Ovary (tissue), 3 donors: ENCODE data around the gene VTN.

Experiments used
- EP300 ChIP-seq: sonication (generic); formaldehyde crosslinking; IDR thresholded peaks from one replicate; pipeline ENCODE4 v1.6.1; 2017; ENCODE audit warnings: antibody characterized with exemption
- POLR2A ChIP-seq: fragments of 450-650 bp; IDR thresholded peaks from one replicate; pipeline ENCODE4 v1.6.1; 2017; ENCODE audit warnings: antibody characterized with exemption, mild to moderate bottlenecking, moderate library complexity
- TF ChIP-seq, protein P1 (sequence below), 3 donors: fragments of 450-650 bp in 2 of 3; fragments of 200-600 bp in 1 of 3; IDR thresholded peaks; one replicate each; pipeline versions ENCODE4 v1.5.1 to v1.8.0; 2016 to 2022; ENCODE audit warnings: antibody characterized with exemption in 3 of 3, mild to moderate bottlenecking in 1 of 3
- donor health status: DM: no; HTN: no; CAD: no.

DNA sequence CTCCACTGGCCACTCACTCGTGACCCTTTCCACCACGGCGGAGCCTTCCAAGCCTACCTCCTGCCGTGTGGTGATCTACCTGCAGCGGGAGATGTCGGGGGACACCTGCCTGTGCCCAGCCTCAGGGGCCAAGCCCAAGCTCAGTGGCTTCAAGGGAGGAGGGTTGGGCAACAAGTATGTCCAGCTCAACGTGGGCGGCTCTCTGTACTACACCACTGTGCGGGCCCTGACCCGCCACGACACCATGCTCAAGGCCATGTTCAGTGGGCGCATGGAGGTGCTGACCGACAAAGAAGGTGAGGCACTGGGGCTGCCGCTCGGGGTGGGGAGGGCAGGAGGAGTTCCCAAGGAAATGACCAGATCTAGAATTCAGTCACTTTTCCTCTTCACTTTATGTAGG lies 30.7 kb downstream of the VTN start:
- TF ChIP-seq, protein P1, sequence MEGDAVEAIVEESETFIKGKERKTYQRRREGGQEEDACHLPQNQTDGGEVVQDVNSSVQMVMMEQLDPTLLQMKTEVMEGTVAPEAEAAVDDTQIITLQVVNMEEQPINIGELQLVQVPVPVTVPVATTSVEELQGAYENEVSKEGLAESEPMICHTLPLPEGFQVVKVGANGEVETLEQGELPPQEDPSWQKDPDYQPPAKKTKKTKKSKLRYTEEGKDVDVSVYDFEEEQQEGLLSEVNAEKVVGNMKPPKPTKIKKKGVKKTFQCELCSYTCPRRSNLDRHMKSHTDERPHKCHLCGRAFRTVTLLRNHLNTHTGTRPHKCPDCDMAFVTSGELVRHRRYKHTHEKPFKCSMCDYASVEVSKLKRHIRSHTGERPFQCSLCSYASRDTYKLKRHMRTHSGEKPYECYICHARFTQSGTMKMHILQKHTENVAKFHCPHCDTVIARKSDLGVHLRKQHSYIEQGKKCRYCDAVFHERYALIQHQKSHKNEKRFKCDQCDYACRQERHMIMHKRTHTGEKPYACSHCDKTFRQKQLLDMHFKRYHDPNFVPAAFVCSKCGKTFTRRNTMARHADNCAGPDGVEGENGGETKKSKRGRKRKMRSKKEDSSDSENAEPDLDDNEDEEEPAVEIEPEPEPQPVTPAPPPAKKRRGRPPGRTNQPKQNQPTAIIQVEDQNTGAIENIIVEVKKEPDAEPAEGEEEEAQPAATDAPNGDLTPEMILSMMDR (IDR thresholded peaks at IDR 0.05) = no peak
- TF ChIP-seq POLR2A = no peak
- TF ChIP-seq EP300 = no peak
